ENCODE measurements around the gene ADCK1. TPM values are rescaled to one million over a fixed set of nuclear protein-coding genes. Genes with fewer than 3 reads are reported as not detected.

ADCK1 gene
- total RNA-seq, 4 donors from 2014 or later = 5.4 to 7.1 (median 5.6) TPM; not detected in 1

- Histone ChIP-seq H3K27me3 (peaks cover 0 to 7% of the 10 kb centered on the region in 2 donors), H3K36me3 (no peaks in the 10 kb centered on the region), H3K4me3 (no peak overlapping the region), H3K9me3 (no peaks in the 10 kb centered on the region), H3K27ac (no peak overlapping the region), H3K4me1 (no peaks in the 10 kb centered on the region)
- intact Hi-C loops (cut with DNase I; ENCODE audit: low total_unique reads) = no loop called here
- TF ChIP-seq CTCF (IDR thresholded peaks at IDR 0.05) (no peak), POLR2A (IDR thresholded peaks at IDR 0.05) (no peak)
- no peak for DNase-seq
These were observed 167.2 kb downstream of the ADCK1 start for GRCh38 chr14:77967110-77967509.

- intact Hi-C loops (cut with DNase I; ENCODE audit: low total_unique reads) = no loop called here
- TF ChIP-seq POLR2A (IDR thresholded peaks at IDR 0.05) (no peak), CTCF (IDR thresholded peaks at IDR 0.05) (no peak)
- no peak overlapping the region for H3K4me3 ChIP-seq
- no peaks in the 10 kb centered on the region for H3K9me3 ChIP-seq
- peaks cover 0 to 7% of the 10 kb centered on the region in 2 donors for H3K27me3 ChIP-seq
- no peaks in the 10 kb centered on the region for H3K4me1 ChIP-seq
- DNase-seq = no peak
- no peak overlapping the region for H3K27ac ChIP-seq
- H3K36me3 ChIP-seq = no peaks in the 10 kb centered on the region
These were observed 170.7 kb downstream of the ADCK1 start for GRCh38 chr14:77970646-77971045.

GRCh38 chr14:77973246-77973645 is 173.3 kb downstream of the ADCK1 start:
- no peaks in the 10 kb centered on the region for H3K36me3 ChIP-seq
- intact Hi-C loops (cut with DNase I; ENCODE audit: low total_unique reads) = no loop called here
- no peak overlapping the region for H3K4me3 ChIP-seq
- H3K9me3 ChIP-seq = no peaks in the 10 kb centered on the region
- no peak for TF ChIP-seq CTCF (IDR thresholded peaks at IDR 0.05)
- TF ChIP-seq POLR2A (IDR thresholded peaks at IDR 0.05) = no peak
- H3K27me3 ChIP-seq = no peaks in the 10 kb centered on the region
- no peak overlapping the region for H3K27ac ChIP-seq
- no peaks in the 10 kb centered on the region for H3K4me1 ChIP-seq
- DNase-seq = no peak

- Histone ChIP-seq H3K27me3 (no peaks in the 10 kb centered on the region), H3K36me3 (no peaks in the 10 kb centered on the region), H3K9me3 (no peaks in the 10 kb centered on the region), H3K4me3 (no peak overlapping the region), H3K27ac (no peak overlapping the region), H3K4me1 (no peaks in the 10 kb centered on the region)
- intact Hi-C loops (cut with DNase I; ENCODE audit: low total_unique reads) = no loop called here
- DNase-seq = no peak
- TF ChIP-seq POLR2A (IDR thresholded peaks at IDR 0.05) (no peak), CTCF (IDR thresholded peaks at IDR 0.05) (no peak)
These were observed 176.7 kb downstream of the ADCK1 start for GRCh38 chr14:77976591-77976990.

- TF ChIP-seq POLR2A (IDR thresholded peaks at IDR 0.05) = no peak
- no peak for TF ChIP-seq CTCF (IDR thresholded peaks at IDR 0.05)
- no peaks in the 10 kb centered on the region for H3K9me3 ChIP-seq
- DNase-seq = no peak
- H3K4me1 ChIP-seq = no peaks in the 10 kb centered on the region
- H3K27me3 ChIP-seq = no peaks in the 10 kb centered on the region
- no peaks in the 10 kb centered on the region for H3K36me3 ChIP-seq
- intact Hi-C loops (cut with DNase I; ENCODE audit: low total_unique reads) = no loop called here
- H3K27ac ChIP-seq = no peak overlapping the region
- H3K4me3 ChIP-seq = no peak overlapping the region
These were observed 179.3 kb downstream of the ADCK1 start for GRCh38 chr14:77979171-77979570.
